K562 (cell line): ENCODE data around the gene BMP4. TPM values are rescaled to one million over a fixed set of nuclear protein-coding genes. Genes with fewer than 3 reads are reported as not detected.

Experiments used
- ATAC-seq: fragments of 200-7000 bp; cut with Tn5 transposase; 3 replicates; pipeline ENCODE4 v1.9.1; 2020; ENCODE audit warnings: moderate library complexity
- BruUV-seq: library from RNA; stranded (reverse); fragments of 400-500 nt; replicated peaks from 2 replicates; lab custom pipeline; 2021; lab: Mats Ljungman, UMichigan
- CTCF ChIA-PET: fragments of 300-600 bp; formaldehyde crosslinking; extraction: SDS; loops from one replicate; lab custom pipeline; 2021; ENCODE audit warnings: low intra/inter-chr PET ratio; lab: Yijun Ruan, JAX
- POLR2A ChIA-PET: fragments of 300-600, 350-650 bp; sonication (Branson Sonifier 250); formaldehyde crosslinking; extraction: SDS; loops from one replicate; lab custom pipeline; 2021; ENCODE audit warnings: antibody characterized with exemption, inconsistent platforms; lab: Yijun Ruan, JAX
- DNase-seq, 4 experiments: peaks; one replicate each; pipeline versions ENCODE4 v3.0.0 to v3.0.0-alpha.2; 2011 to 2018; ENCODE audit warnings: low spot score in 3 of 4, mixed read lengths in 3 of 4; ENCODE audit errors: extremely low read depth in 1 of 4
- FAIRE-seq: peaks from 2 replicates; lab custom pipeline; 2011; peaks lifted over from hg19 to GRCh38; lab: Jason Lieb, UNC
- H2AFZ ChIP-seq: 2 replicates; pipeline ENCODE4 v1.6.0; 2011; ENCODE audit warnings: low read depth, low read length, control low read depth, inconsistent platforms
- H3K27ac ChIP-seq: fragments of 200-600 bp; 3 replicates; pipeline ENCODE4 v1.8.0; 2011; ENCODE audit warnings: low read depth, mild to moderate bottlenecking, control low read depth, inconsistent platforms, low read length, moderate library complexity, mixed read lengths; ENCODE audit errors: extremely low read depth
- H3K27me3 ChIP-seq, 2 experiments: fragments of 300-600 bp in 1 of 2; 2 replicates in 1 of 2; 3 replicates in 1 of 2; pipeline versions ENCODE4 v1.6.0 to v1.8.0; 2011; ENCODE audit warnings: inconsistent platforms in 2 of 2, low read length in 2 of 2, mild to moderate bottlenecking in 1 of 2, mixed read lengths in 1 of 2, moderate library complexity in 1 of 2; ENCODE audit not compliant: control insufficient read depth in 2 of 2, insufficient read depth in 2 of 2
- H3K36me3 ChIP-seq: fragments of 300-600 bp; 3 replicates; pipeline ENCODE4 v1.8.0; 2011; ENCODE audit warnings: mild to moderate bottlenecking, low read length, inconsistent platforms; ENCODE audit not compliant: control insufficient read depth, insufficient read depth
- H3K4me1 ChIP-seq, 2 experiments: fragments of 200-600 bp in 1 of 2; replicated peaks in 1 of 2; 2 replicates in 1 of 2; 3 replicates in 1 of 2; pipeline versions ENCODE4 v1.5.1 to v1.8.0; 2011; ENCODE audit warnings: inconsistent platforms in 2 of 2, low read length in 2 of 2, mild to moderate bottlenecking in 1 of 2, mixed read lengths in 1 of 2, moderate library complexity in 1 of 2; ENCODE audit not compliant: control insufficient read depth in 2 of 2, insufficient read depth in 2 of 2
- H3K4me2 ChIP-seq: 2 replicates; pipeline ENCODE4 v1.6.1; 2011; ENCODE audit warnings: low read length, control low read depth, inconsistent platforms, mixed read lengths; ENCODE audit not compliant: insufficient read depth
- H3K4me3 ChIP-seq: fragments of 200-600 bp; sonication (generic), shearing (Covaris generic); 2 replicates; pipeline ENCODE4 v1.5.1; 2016; ENCODE audit warnings: control low read depth, inconsistent platforms
- H3K79me2 ChIP-seq: fragments of 200-600 bp; 3 replicates; pipeline ENCODE4 v1.8.0; 2011; ENCODE audit warnings: low read length, inconsistent platforms; ENCODE audit not compliant: control insufficient read depth, insufficient read depth
- H3K9ac ChIP-seq, 2 experiments: 2 replicates each; pipeline versions ENCODE4 v1.6.0 to v1.6.1; 2011; ENCODE audit warnings: low read depth in 2 of 2, low read length in 2 of 2, control low read depth in 1 of 2, inconsistent platforms in 1 of 2, mild to moderate bottlenecking in 1 of 2, mixed read lengths in 1 of 2; ENCODE audit not compliant: insufficient read depth in 1 of 2
- H3K9me1 ChIP-seq: one replicate; pipeline ENCODE4 v1.6.0; 2011; ENCODE audit warnings: inconsistent platforms, mild to moderate bottlenecking, low read length, moderate library complexity; ENCODE audit not compliant: control insufficient read depth, insufficient read depth
- H3K9me3 ChIP-seq: replicated peaks from 2 replicates; pipeline ENCODE4 v1.5.1; 2011; ENCODE audit warnings: low read depth, low read length, inconsistent platforms; ENCODE audit not compliant: control insufficient read depth, insufficient read depth
- H4K20me1 ChIP-seq: replicated peaks from 2 replicates; pipeline ENCODE4 v1.6.1; 2011; ENCODE audit warnings: low read length, inconsistent platforms, mixed read lengths; ENCODE audit not compliant: control insufficient read depth, insufficient read depth
- BRF2 ChIP-seq: IDR thresholded peaks from 3 replicates; pipeline ENCODE4 v1.6.1; 2011; ENCODE audit warnings: borderline replicate concordance, mild to moderate bottlenecking; ENCODE audit not compliant: insufficient read length, insufficient read depth
- CREB1 ChIP-seq, 2 experiments: sonication (generic) in 1 of 2; formaldehyde crosslinking in 1 of 2; IDR thresholded peaks; 2 replicates each; pipeline versions ENCODE4 v1.6.1 to v1.8.0; 2012 to 2022; ENCODE audit warnings: inconsistent platforms in 1 of 2, mild to moderate bottlenecking in 1 of 2, missing genetic modification reagents in 1 of 2, moderate library complexity in 1 of 2
- HDAC1 ChIP-seq, 2 experiments: fragments of 450-650 bp; IDR thresholded peaks; 2 replicates each; pipeline ENCODE4 v1.6.1; 2016 to 2017; ENCODE audit warnings: inconsistent platforms in 1 of 2, mild to moderate bottlenecking in 1 of 2, moderate library complexity in 1 of 2
- MIER1 ChIP-seq: fragments of 450-650 bp; IDR thresholded peaks from 2 replicates; pipeline ENCODE4 v1.6.1; 2016; ENCODE audit warnings: antibody characterized with exemption, mild to moderate bottlenecking, low read depth
- NCOA4 ChIP-seq: fragments of 450-650 bp; IDR thresholded peaks from 2 replicates; pipeline ENCODE4 v1.6.1; 2018; ENCODE audit warnings: mild to moderate bottlenecking; ENCODE audit not compliant: partially characterized antibody
- POLR2H ChIP-seq: IDR thresholded peaks from 2 replicates; pipeline ENCODE4 v1.6.1; 2016; ENCODE audit warnings: missing genetic modification characterization, low read depth, mild to moderate bottlenecking, control low read depth, missing compliant biosample characterization, moderate library complexity
- POLR3G ChIP-seq: IDR thresholded peaks from 2 replicates; pipeline ENCODE4 v1.6.1; 2011; ENCODE audit not compliant: insufficient read length, insufficient replicate concordance; ENCODE audit errors: extremely low read depth
- TEAD2 ChIP-seq: fragments of 450-650 bp; IDR thresholded peaks from 2 replicates; pipeline ENCODE4 v1.6.1; 2016; ENCODE audit warnings: missing genetic modification characterization, control low read depth, missing compliant biosample characterization
- ZFP36 ChIP-seq: fragments of 150-350 bp; IDR thresholded peaks from 2 replicates; pipeline ENCODE4 v1.6.1; 2018; ENCODE audit warnings: low read length, low read depth; ENCODE audit not compliant: partially characterized antibody
- ZFX ChIP-seq: sonication (generic); formaldehyde crosslinking; IDR thresholded peaks from 2 replicates; pipeline ENCODE4 v1.8.0; 2022; ENCODE audit warnings: mild to moderate bottlenecking, missing genetic modification reagents, moderate library complexity
- ZNF140 ChIP-seq: fragments of 250-450 bp; sonication (Bioruptor Pico); IDR thresholded peaks from 2 replicates; pipeline ENCODE4 v1.8.0; 2021; ENCODE audit warnings: moderate library complexity, mild to moderate bottlenecking, inconsistent platforms
- in situ Hi-C: fragments of 300-500 bp; cut with MboI; formaldehyde crosslinking; loops from 4 replicates; pipeline ENCODE4 v1.15.0; 2018; ENCODE audit warnings: inconsistent platforms, mixed read lengths
- intact Hi-C: fragments of 100-400 bp; cut with micrococcal nuclease; formaldehyde crosslinking; loops from 2 replicates; pipeline ENCODE4 v1.14.2; 2022
- polyA plus RNA-seq, 8 experiments: library from polyadenylated mRNA; depleted of rRNA in 4 of 8; stranded (reverse) in 5 of 8; unstranded in 3 of 8; fragments of >200 nt; fragmentation: Nextera tagmentation in 2 of 8; fragmentation: Illumina TruSeq in 1 of 8; extraction: Ambion mirVana in 2 of 8; extraction: Trizol in 1 of 8; gene quantifications; 2 replicates each; pipeline versions ENCODE4 v1.2.1 to v1.2.3, GENCODE V29; 2011 to 2014; ENCODE audit warnings: inconsistent platforms in 1 of 8, missing spikeins in 1 of 8
- total RNA-seq, 7 experiments: library from RNA; depleted of rRNA in 6 of 7; stranded (reverse); fragments of >200 nt in 6 of 7; fragmentation: Illumina TruSeq in 2 of 7; extraction: Trizol in 2 of 7; gene quantifications; 2 replicates each; pipeline versions ENCODE4 v1.2.1 to v1.2.3, GENCODE V29; 2011 to 2021; ENCODE audit warnings: low replicate concordance in 1 of 7

BMP4 gene
- total and polyA plus RNA-seq, 9 of the 15 experiments (the other 6 are each of a cell fraction or from before 2014, with no cell fraction given) = not detected

- no peak for TF ChIP-seq BRF2
- TF ChIP-seq MIER1 = no peak
- TF ChIP-seq, all 486 proteins: peak for 0
Observed at GRCh38 chr14:53934778-53935414, 21.7 kb downstream of the BMP4 start (continued).

GRCh38 chr14:53932966-53933365 is 23.7 kb downstream of the BMP4 start:
- ChIA-PET CTCF (no interaction called here), POLR2A (no interaction called here)
- intact Hi-C loops (loop anchor here (10.0 kb wide), 1 partner anchor 242 kb away; no protein-coding TSS in a partner anchor), in situ Hi-C loops (no loop called here)
- Histone ChIP-seq H3K9me3 (no peaks in the 10 kb centered on the region), H3K4me2 (no peak overlapping the region), H3K9me1 (no peaks in the 10 kb centered on the region), H2AFZ (no peak overlapping the region), H3K27ac (no peak overlapping the region), H3K79me2 (no peaks in the 10 kb centered on the region), H3K36me3 (no peaks in the 10 kb centered on the region), H4K20me1 (no peaks in the 10 kb centered on the region), H3K4me3 (no peak overlapping the region), H3K27me3 (no peaks in the 10 kb centered on the region), H3K4me1 (no peaks in the 10 kb centered on the region), H3K9ac (no peak overlapping the region)
- no peak for ATAC-seq
- no TSS peak for BruUV-seq
- TF ChIP-seq POLR2H = no peak
- no peak for TF ChIP-seq TEAD2 (tag)
- TF ChIP-seq POLR3G = no peak
- no peak for TF ChIP-seq ZFP36
- no peak for TF ChIP-seq HDAC1 (IDR thresholded peaks at IDR 0.05)
- no peak for TF ChIP-seq ZNF140 (CRISPR knock-in tag)
- TF ChIP-seq CREB1 (IDR thresholded peaks at IDR 0.05) = no peak
- no peak for TF ChIP-seq CREB1 (CRISPR knock-in tag; IDR thresholded peaks at IDR 0.05)
- TF ChIP-seq NCOA4 = no peak
- no peak for TF ChIP-seq ZFX (CRISPR knock-in tag)
- no peak for DNase-seq
- no peak for FAIRE-seq
